Adrenal gland (tissue), 12 donors: ENCODE measurements around the gene MALAT1. TPM values are rescaled to one million over a fixed set of nuclear protein-coding genes. Genes with fewer than 3 reads are reported as not detected.
A peak's percentile ranks its signal among the peaks of the same experiment; 100 is the strongest.
"Not testable (repeated sequence)": the region's sequence is repeated elsewhere in the genome, so short reads cannot be mapped to it uniquely, and the experiment has no call there.

ENCODE experiments used
- DNase-seq, 7 donors: peaks; one replicate each; pipeline ENCODE4 v3.0.0-alpha.2; 2019 to 2020
- H3K27ac ChIP-seq, 5 donors: fragments of 200-600 bp; sonication (generic) in 4 of 5; 1 replicate in 3 of 5; 2 replicates in 2 of 5; pipeline versions ENCODE4 v1.5.1 to v1.8.0; 2016 to 2020; ENCODE audit warnings: mild to moderate bottlenecking in 1 of 5
- H3K27me3 ChIP-seq: fragments of 200-600 bp; 2 replicates; pipeline ENCODE4 v1.8.0; 2021
- H3K36me3 ChIP-seq, 2 donors: fragments of 200-600 bp; replicated peaks in 1 of 2; 1 replicate in 1 of 2; 2 replicates in 1 of 2; pipeline versions ENCODE4 v1.5.1 to v1.8.0; 2018 to 2022
- H3K4me1 ChIP-seq, 2 donors: fragments of 200-600 bp; replicated peaks in 1 of 2; 1 replicate in 1 of 2; 2 replicates in 1 of 2; pipeline versions ENCODE4 v1.5.1 to v1.8.0; 2018 to 2021
- H3K4me3 ChIP-seq, 4 donors: fragments of 200-600 bp; sonication (generic) in 3 of 4; one replicate each; pipeline ENCODE4 v1.5.1; 2016 to 2018
- H3K9me3 ChIP-seq, 3 donors: fragments of 200-600 bp; sonication (generic) in 1 of 3; replicated peaks in 1 of 3; 1 replicate in 2 of 3; 2 replicates in 1 of 3; pipeline versions ENCODE4 v1.5.1 to v1.8.0; 2016 to 2021
- POLR2A ChIP-seq, 2 donors: fragments of 450-650 bp; IDR thresholded peaks; one replicate each; pipeline ENCODE4 v1.6.1; 2017; ENCODE audit warnings: antibody characterized with exemption in 2 of 2, mild to moderate bottlenecking in 2 of 2, moderate library complexity in 1 of 2
- WGBS, 4 donors: extraction: QIAGEN DNeasy Blood & Tissue Kit in 2 of 4; methylation state at CpG; one replicate each; pipeline versions ENCODE4 v1.1.5 to v1.1.7; 2013 to 2017; 5-methylcytosine and 5-hydroxymethylcytosine counted together
- intact Hi-C, 2 donors: fragments of 100-400 bp; cut with DNase I; formaldehyde crosslinking; loops; one replicate each; pipeline versions ENCODE4 v1.14.1 to v1.15.0; 2022 to 2023
- polyA plus RNA-seq, 3 donors: library from polyadenylated mRNA; stranded (reverse); fragments of 200-250 nt in 2 of 3; fragments of 350-450 nt in 1 of 3; fragmentation: Illumina TruSeq in 1 of 3; extraction: RNeasy Lipid Tissue Mini Kit (QIAGEN cat#74804) in 1 of 3; gene quantifications; one replicate each; pipeline ENCODE4 v1.2.3, GENCODE V29; 2013 to 2014
- total RNA-seq, 9 donors: library from RNA; depleted of rRNA in 4 of 9; stranded (reverse); fragments of >200 nt in 4 of 9; fragments of 120-200 nt in 1 of 9; fragmentation: NEBNext Ultra II Directional in 1 of 9; extraction: Animal tissue kit (Norgen Biotek cat#: 25700) in 1 of 9; gene quantifications; one replicate each; pipeline versions ENCODE4 v1.1.0 to v1.2.4, GENCODE V29; 2013 to 2023
- TF ChIP-seq, protein P1 (sequence below), 6 experiments: fragments of 450-650 bp in 4 of 6; fragments of 200-600 bp in 2 of 6; sonication (generic) in 1 of 6; IDR thresholded peaks; 1 replicate in 5 of 6; 2 replicates in 1 of 6; pipeline versions ENCODE4 v1.5.1 to v1.8.0; 2016 to 2021; ENCODE audit warnings: antibody characterized with exemption in 6 of 6, mild to moderate bottlenecking in 2 of 6, moderate library complexity in 1 of 6
- donor health status: healthy with polysubstance abuse.
- donor health status: Bipolar disorder and iron deficiency.
- donor health status: DM: yes; HTN: yes; CAD: no.
- donor health status: DM: no; HTN: no; CAD: no.
- donor health status: DM: no; HTN: no; CAD: no.
- donor health status: DM: yes; HTN: yes; CAD: no.

The MALAT1 gene
- total and polyA plus RNA-seq, 12 donors, result 237 to 17,143 (median 9,608) TPM

- Histone ChIP-seq H3K27ac (peak overlapping the region; percentile 88 to 99 (median 97)), H3K4me3 (peak overlapping the region in 3 of 4 donors; percentile 65 to 88 (median 78)), H3K27me3 (no peaks in the 10 kb centered on the region), H3K9me3 (no peaks in the 10 kb centered on the region), H3K4me1 (peaks cover 12 to 20% of the 10 kb centered on the region in 2 donors), H3K36me3 (peaks cover 0 to 57% of the 10 kb centered on the region in 2 donors)
- peak in 5 of 7 donors; percentile 46 to 75 (median 64) for DNase-seq
- intact Hi-C loops, result no loop called here
- 12 to 15% (median 13%) methylated on average over 12 of the region's 12 CpGs for WGBS, 4 donors
- TF ChIP-seq POLR2A (IDR thresholded peaks at IDR 0.05), result peak; percentile 66 to 76
- TF ChIP-seq, protein P1, sequence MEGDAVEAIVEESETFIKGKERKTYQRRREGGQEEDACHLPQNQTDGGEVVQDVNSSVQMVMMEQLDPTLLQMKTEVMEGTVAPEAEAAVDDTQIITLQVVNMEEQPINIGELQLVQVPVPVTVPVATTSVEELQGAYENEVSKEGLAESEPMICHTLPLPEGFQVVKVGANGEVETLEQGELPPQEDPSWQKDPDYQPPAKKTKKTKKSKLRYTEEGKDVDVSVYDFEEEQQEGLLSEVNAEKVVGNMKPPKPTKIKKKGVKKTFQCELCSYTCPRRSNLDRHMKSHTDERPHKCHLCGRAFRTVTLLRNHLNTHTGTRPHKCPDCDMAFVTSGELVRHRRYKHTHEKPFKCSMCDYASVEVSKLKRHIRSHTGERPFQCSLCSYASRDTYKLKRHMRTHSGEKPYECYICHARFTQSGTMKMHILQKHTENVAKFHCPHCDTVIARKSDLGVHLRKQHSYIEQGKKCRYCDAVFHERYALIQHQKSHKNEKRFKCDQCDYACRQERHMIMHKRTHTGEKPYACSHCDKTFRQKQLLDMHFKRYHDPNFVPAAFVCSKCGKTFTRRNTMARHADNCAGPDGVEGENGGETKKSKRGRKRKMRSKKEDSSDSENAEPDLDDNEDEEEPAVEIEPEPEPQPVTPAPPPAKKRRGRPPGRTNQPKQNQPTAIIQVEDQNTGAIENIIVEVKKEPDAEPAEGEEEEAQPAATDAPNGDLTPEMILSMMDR (IDR thresholded peaks at IDR 0.05), result no peak
Measured at GRCh38 chr11:65505466-65506289, 6.8 kb downstream of the MALAT1 start.

DNA sequence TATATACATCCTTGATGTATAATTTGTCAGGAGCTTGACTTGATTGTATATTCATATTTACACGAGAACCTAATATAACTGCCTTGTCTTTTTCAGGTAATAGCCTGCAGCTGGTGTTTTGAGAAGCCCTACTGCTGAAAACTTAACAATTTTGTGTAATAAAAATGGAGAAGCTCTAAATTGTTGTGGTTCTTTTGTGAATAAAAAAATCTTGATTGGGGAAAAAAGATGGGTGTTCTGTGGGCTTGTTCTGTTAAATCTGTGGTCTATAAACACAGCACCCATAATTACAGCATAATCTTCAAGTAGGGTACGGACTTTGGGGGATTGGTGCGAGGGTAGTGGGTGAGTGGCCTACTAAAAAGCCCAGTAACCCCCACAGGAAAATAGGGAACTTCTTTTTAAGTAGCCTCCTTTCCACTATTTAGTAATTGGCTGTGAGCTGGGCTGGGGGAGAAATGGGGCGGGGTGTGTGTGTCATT is 7.5 kb downstream of the MALAT1 start:
- intact Hi-C loops, result no loop called here
- Histone ChIP-seq H3K4me1 (peaks cover 12 to 20% of the 10 kb centered on the region in 2 donors), H3K4me3 (peak overlapping the region in 2 of 4 donors; percentile 78 to 88), H3K27me3 (no peaks in the 10 kb centered on the region), H3K9me3 (no peaks in the 10 kb centered on the region), H3K27ac (peak overlapping the region; percentile 88 to 99 (median 97)), H3K36me3 (peaks cover 0 to 51% of the 10 kb centered on the region in 2 donors)
- WGBS, 4 donors, result 30 to 35% (median 32%) methylated on average over 4 of the region's 4 CpGs
- TF ChIP-seq POLR2A (IDR thresholded peaks at IDR 0.05), result no peak
- TF ChIP-seq, protein P1 (IDR thresholded peaks at IDR 0.05), result no peak
- DNase-seq, result peak in 2 of 7 donors; percentile 82 to 86

DNA sequence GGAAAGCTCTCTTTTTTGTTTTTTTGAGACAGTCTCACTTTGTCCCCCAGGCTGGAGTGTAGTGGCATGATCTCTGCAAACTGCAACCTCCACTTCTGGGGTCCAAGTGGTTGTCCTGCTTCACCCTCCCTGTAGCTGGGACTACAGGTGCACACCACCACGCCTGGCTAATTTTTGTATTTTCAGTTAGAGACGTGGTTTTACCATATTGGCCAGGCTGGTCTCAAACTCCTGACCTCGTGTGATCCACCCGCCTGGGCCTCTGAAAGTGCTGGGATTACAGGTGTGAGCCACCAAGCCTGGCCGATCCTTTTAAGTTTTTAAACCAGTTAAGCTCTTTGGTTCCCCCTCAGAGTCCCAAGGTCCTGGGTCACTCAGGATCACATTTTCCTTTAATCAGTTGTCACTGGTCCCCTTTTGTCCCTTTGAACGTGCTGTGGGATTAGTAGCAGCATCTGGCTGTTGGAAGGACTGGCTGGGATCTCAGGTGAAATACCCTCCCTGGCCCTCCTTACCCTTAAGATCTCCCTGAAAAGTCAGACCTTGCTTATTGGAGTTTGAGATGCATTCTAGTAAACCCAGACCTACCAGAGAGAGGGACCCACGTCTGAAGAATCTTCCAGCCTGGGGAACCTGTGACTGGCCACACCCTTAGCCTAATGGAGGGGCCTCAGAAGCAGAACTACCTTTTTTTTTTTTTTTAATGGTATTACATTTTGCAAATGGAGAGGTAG is 8.1 kb downstream of the MALAT1 start:
- H3K27me3 ChIP-seq, result no peaks in the 10 kb centered on the region
- H3K27ac ChIP-seq, result peak overlapping the region; percentile 88 to 99 (median 97)
- H3K36me3 ChIP-seq, result peaks cover 0 to 45% of the 10 kb centered on the region in 2 donors
- 9 to 17% (median 13%) methylated on average over 7 of the region's 7 CpGs for WGBS, 4 donors
- peak overlapping the region in 1 of 4 donors; percentile 88 for H3K4me3 ChIP-seq
- no peaks in the 10 kb centered on the region for H3K9me3 ChIP-seq
- TF ChIP-seq, protein P1 (IDR thresholded peaks at IDR 0.05), result no peak
- peak; percentile 78 to 82 for TF ChIP-seq POLR2A (IDR thresholded peaks at IDR 0.05)
- peak; percentile 78 to 88 (median 85) for DNase-seq
- intact Hi-C loops, result no loop called here
- H3K4me1 ChIP-seq, result peaks cover 12 to 20% of the 10 kb centered on the region in 2 donors

GRCh38 chr11:65512311-65512710 is 13.5 kb downstream of the MALAT1 start:
- not testable (repeated sequence) for H3K9me3 ChIP-seq, H3K36me3 ChIP-seq, H3K27ac ChIP-seq, H3K27me3 ChIP-seq, H3K4me1 ChIP-seq, DNase-seq, H3K4me3 ChIP-seq
- 81 to 100% (median 98%) methylated on average over 3 of the region's 3 CpGs for WGBS, 4 donors
- intact Hi-C loops, result loop anchor here (2.0 to 10.0 kb wide), 6 partner anchors 48 to 238 kb away; no protein-coding TSS in a partner anchor
